Thyroid gland (tissue), 4 donors: Measurements from ENCODE around the gene ID3. TPM values are rescaled to one million over a fixed set of nuclear protein-coding genes. Genes with fewer than 3 reads are reported as not detected.

ENCODE experiments used
- DNase-seq, 2 donors: peaks; one replicate each; pipeline ENCODE4 v3.0.0-alpha.2; 2019
- H3K27ac ChIP-seq, 3 donors: fragments of 200-600 bp; sonication (generic); 1 replicate in 2 of 3; 2 replicates in 1 of 3; pipeline ENCODE4 v1.5.1; 2016 to 2019; ENCODE audit warnings: mild to moderate bottlenecking in 1 of 3, moderate library complexity in 1 of 3
- H3K27me3 ChIP-seq: fragments of 200-600 bp; sonication (generic); one replicate; pipeline ENCODE4 v1.5.1; 2019
- H3K36me3 ChIP-seq, 2 donors: fragments of 200-600 bp; sonication (generic); one replicate each; pipeline ENCODE4 v1.5.1; 2016 to 2019
- H3K4me1 ChIP-seq, 2 donors: fragments of 200-600 bp; sonication (generic); one replicate each; pipeline ENCODE4 v1.5.1; 2017 to 2019
- H3K4me3 ChIP-seq, 3 donors: fragments of 200-600 bp; sonication (generic); replicated peaks in 1 of 3; 1 replicate in 2 of 3; 2 replicates in 1 of 3; pipeline ENCODE4 v1.5.1; 2016; ENCODE audit warnings: mild to moderate bottlenecking in 1 of 3
- H3K9me3 ChIP-seq: fragments of 200-600 bp; sonication (generic); one replicate; pipeline ENCODE4 v1.5.1; 2017
- CTCF ChIP-seq, 6 experiments: fragments of 200-600 bp in 3 of 6; fragments of 450-650 bp in 3 of 6; sonication (generic) in 3 of 6; IDR thresholded peaks; one replicate each; pipeline ENCODE4 v1.5.1; 2016 to 2019; ENCODE audit warnings: antibody characterized with exemption in 6 of 6, mild to moderate bottlenecking in 2 of 6, inconsistent platforms in 1 of 6, moderate library complexity in 1 of 6
- POLR2A ChIP-seq, 2 donors: fragments of 450-650 bp; IDR thresholded peaks; one replicate each; pipeline ENCODE4 v1.6.1; 2017; ENCODE audit warnings: antibody characterized with exemption in 2 of 2, mild to moderate bottlenecking in 2 of 2, moderate library complexity in 1 of 2
- WGBS, 2 donors: methylation state at CpG; one replicate each; pipeline ENCODE4 v1.1.5; 2017; 5-methylcytosine and 5-hydroxymethylcytosine counted together
- intact Hi-C: fragments of 100-400 bp; cut with DNase I; formaldehyde crosslinking; loops from one replicate; pipeline ENCODE4 v1.15.1; 2023
- total RNA-seq, 4 donors: library from RNA; depleted of rRNA; stranded (reverse); fragments of >200 nt; gene quantifications; one replicate each; pipeline ENCODE4 v1.2.3, GENCODE V29; 2016

Gene ID3
- total RNA-seq, 4 donors from 2014 or later = 279 to 388 (median 343) TPM

DNA sequence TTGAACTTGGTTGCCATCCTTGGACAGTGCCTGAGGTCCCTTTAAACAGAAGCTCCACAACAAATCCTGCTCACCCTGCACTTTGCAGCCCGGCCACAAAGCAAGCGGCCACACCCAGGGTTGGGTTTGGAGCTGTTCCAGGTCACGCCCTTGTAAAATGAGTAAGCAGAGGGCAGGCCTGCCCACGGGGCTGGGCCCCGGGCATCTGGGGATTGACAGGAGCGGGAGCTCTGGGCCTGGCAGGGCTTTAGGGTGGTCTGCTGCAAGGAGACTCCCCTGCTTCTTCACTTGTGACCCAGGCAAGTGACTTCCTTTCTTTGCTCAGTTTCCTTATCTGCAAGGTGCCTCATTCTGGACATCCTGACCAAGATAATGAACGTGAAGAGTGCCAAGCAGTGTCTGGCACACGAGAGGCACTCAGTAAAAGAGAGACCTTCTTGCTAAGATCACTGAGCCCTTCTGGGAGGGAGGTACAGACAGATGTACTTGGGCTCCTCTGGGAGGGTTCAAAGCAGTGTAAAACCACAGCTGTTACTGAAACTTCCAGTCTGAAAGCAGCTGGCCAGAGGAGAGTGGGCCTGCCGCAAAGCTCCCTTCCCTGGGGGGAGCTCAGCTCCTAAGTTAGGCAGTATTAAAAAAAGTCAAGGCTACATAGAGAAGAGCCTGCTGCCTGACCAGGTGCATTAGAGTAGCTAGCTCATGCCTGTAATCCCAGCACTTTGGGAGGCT lies 30.9 kb downstream of the ID3 start:
- Histone ChIP-seq H3K27me3 (no peaks in the 10 kb centered on the region), H3K36me3 (no peaks in the 10 kb centered on the region), H3K4me1 (peaks cover 13 to 37% of the 10 kb centered on the region in 2 donors), H3K4me3 (no peak overlapping the region), H3K27ac (no peak overlapping the region), H3K9me3 (no peaks in the 10 kb centered on the region)
- peak; percentile 72 to 78 for DNase-seq
- TF ChIP-seq POLR2A (IDR thresholded peaks at IDR 0.05) (no peak), CTCF (IDR thresholded peaks at IDR 0.05) (no peak)
- 9 to 16% methylated on average over 8 of the region's 9 CpGs for WGBS, 2 donors
- intact Hi-C loops = no loop called here

- H3K9me3 ChIP-seq = no peaks in the 10 kb centered on the region
- TF ChIP-seq CTCF (IDR thresholded peaks at IDR 0.05) (no peak), POLR2A (IDR thresholded peaks at IDR 0.05) (no peak)
- H3K4me1 ChIP-seq = peaks cover 13 to 37% of the 10 kb centered on the region in 2 donors
- no peak overlapping the region for H3K4me3 ChIP-seq
- WGBS, 2 donors = 80 to 92% methylated on average over 6 of the region's 6 CpGs
- intact Hi-C loops = no loop called here
- H3K27ac ChIP-seq = no peak overlapping the region
- no peak for DNase-seq
- H3K36me3 ChIP-seq = no peaks in the 10 kb centered on the region
- no peaks in the 10 kb centered on the region for H3K27me3 ChIP-seq
These were observed 31.4 kb downstream of the ID3 start for GRCh38 chr1:23527900-23528249.

GRCh38 chr1:23527366-23527765 lies 31.9 kb downstream of the ID3 start:
- intact Hi-C loops = no loop called here
- Histone ChIP-seq H3K4me1 (peaks cover 13 to 37% of the 10 kb centered on the region in 2 donors), H3K4me3 (no peak overlapping the region), H3K27me3 (no peaks in the 10 kb centered on the region), H3K27ac (no peak overlapping the region), H3K9me3 (no peaks in the 10 kb centered on the region), H3K36me3 (no peaks in the 10 kb centered on the region)
- TF ChIP-seq CTCF (IDR thresholded peaks at IDR 0.05) (no peak), POLR2A (IDR thresholded peaks at IDR 0.05) (no peak)
- no peak for DNase-seq
- WGBS, 2 donors = 86 to 96% methylated on average over 7 of the region's 7 CpGs

- Histone ChIP-seq H3K4me1 (peaks cover 9 to 31% of the 10 kb centered on the region in 2 donors), H3K36me3 (no peaks in the 10 kb centered on the region), H3K4me3 (no peak overlapping the region), H3K27ac (no peak overlapping the region), H3K27me3 (no peaks in the 10 kb centered on the region), H3K9me3 (no peaks in the 10 kb centered on the region)
- 94 to 97% methylated on average over 8 of the region's 8 CpGs for WGBS, 2 donors
- intact Hi-C loops = no loop called here
- no peak for TF ChIP-seq POLR2A (IDR thresholded peaks at IDR 0.05)
- TF ChIP-seq CTCF (IDR thresholded peaks at IDR 0.05) = no peak
- DNase-seq = no peak
These were observed 32.8 kb downstream of the ID3 start for GRCh38 chr1:23526329-23527041.
